GM23338 (cell line): ENCODE results near the gene MOB2. TPM values are rescaled to one million over a fixed set of nuclear protein-coding genes. Genes with fewer than 3 reads are reported as not detected.

Source experiments
- ATAC-seq: fragments of 200-7000 bp; cut with Tn5 transposase; 3 replicates; pipeline ENCODE4 v1.9.1; 2020
- DNase-seq: peaks from one replicate; pipeline ENCODE4 v3.0.0-alpha.2; 2015; ENCODE audit warnings: low spot score
- H2AFZ ChIP-seq: fragments of 200-600 bp; sonication (generic); 2 replicates; pipeline ENCODE4 v1.8.0; 2016; ENCODE audit warnings: antibody characterized with exemption, mild to moderate bottlenecking, moderate library complexity
- H3F3A ChIP-seq: fragments of 200-600 bp; sonication (generic); replicated peaks from 2 replicates; pipeline ENCODE4 v1.8.0; 2017; ENCODE audit warnings: antibody characterized with exemption, mixed run types, low read depth
- H3K27ac ChIP-seq: fragments of 200-600 bp; sonication (generic); 2 replicates; pipeline ENCODE4 v1.6.1; 2016; ENCODE audit warnings: low read depth
- H3K27me3 ChIP-seq: fragments of 200-600 bp; sonication (generic); 2 replicates; pipeline ENCODE4 v1.8.0; 2016; ENCODE audit warnings: mild to moderate bottlenecking, mixed run types, moderate library complexity; ENCODE audit not compliant: insufficient read depth
- H3K36me3 ChIP-seq: fragments of 200-600 bp; sonication (generic); 2 replicates; pipeline ENCODE4 v1.8.0; 2016; ENCODE audit warnings: mild to moderate bottlenecking; ENCODE audit not compliant: insufficient read depth
- H3K4me1 ChIP-seq: fragments of 200-600 bp; sonication (generic); 2 replicates; pipeline ENCODE4 v1.8.0; 2016; ENCODE audit warnings: mild to moderate bottlenecking, moderate library complexity; ENCODE audit not compliant: insufficient read depth
- H3K4me2 ChIP-seq: fragments of 200-600 bp; sonication (generic); 2 replicates; pipeline ENCODE4 v1.7.1; 2017; ENCODE audit warnings: mixed run types
- H3K4me3 ChIP-seq: fragments of 200-600 bp; sonication (generic); 2 replicates; pipeline ENCODE4 v1.6.1; 2016; ENCODE audit warnings: mixed run types
- H3K79me2 ChIP-seq: fragments of 200-600 bp; sonication (generic); replicated peaks from 2 replicates; pipeline ENCODE4 v1.8.0; 2017; ENCODE audit warnings: mild to moderate bottlenecking; ENCODE audit not compliant: insufficient read depth
- H3K9me2 ChIP-seq: fragments of 200-600 bp; sonication (generic); 2 replicates; pipeline ENCODE4 v1.8.0; 2017; ENCODE audit not compliant: insufficient read depth
- H4K20me1 ChIP-seq: fragments of 200-600 bp; sonication (generic); replicated peaks from 2 replicates; pipeline ENCODE4 v1.8.0; 2017; ENCODE audit warnings: mild to moderate bottlenecking; ENCODE audit not compliant: insufficient read depth
- H3K27ac Mint-ChIP-seq: 2 replicates; pipeline ENCODE4 v1.8.0; 2020; ENCODE audit warnings: inconsistent platforms, mild to moderate bottlenecking, moderate library complexity, mixed read lengths
- H3K27me3 Mint-ChIP-seq: 3 replicates; pipeline ENCODE4 v1.8.0; 2022; ENCODE audit warnings: low read depth, mild to moderate bottlenecking, moderate library complexity, mixed read lengths, inconsistent platforms; ENCODE audit not compliant: insufficient read depth, poor library complexity
- H3K36me3 Mint-ChIP-seq: 3 replicates; pipeline ENCODE4 v1.8.0; 2021; ENCODE audit warnings: low read depth, mild to moderate bottlenecking, inconsistent platforms, moderate library complexity, mixed read lengths
- H3K4me1 Mint-ChIP-seq: 3 replicates; pipeline ENCODE4 v1.8.0; 2020; ENCODE audit warnings: mild to moderate bottlenecking, inconsistent platforms, mixed read lengths
- H3K4me3 Mint-ChIP-seq: 3 replicates; pipeline ENCODE4 v1.8.0; 2021; ENCODE audit warnings: moderate library complexity, mild to moderate bottlenecking, inconsistent platforms, mixed read lengths
- H3K9me3 Mint-ChIP-seq: 3 replicates; pipeline ENCODE4 v1.8.0; 2020; ENCODE audit warnings: moderate library complexity, mild to moderate bottlenecking, inconsistent platforms, mixed read lengths
- CREB1 ChIP-seq: fragments of 250-450 bp; sonication (Bioruptor Pico); IDR thresholded peaks from 2 replicates; pipeline ENCODE4 v1.5.0; 2020; ENCODE audit warnings: low read depth, mild to moderate bottlenecking, moderate library complexity
- ETS1 ChIP-seq: IDR thresholded peaks from 2 replicates; pipeline ENCODE4 v1.6.1; 2016; ENCODE audit warnings: antibody characterized with exemption
- REST ChIP-seq: IDR thresholded peaks from one replicate; pipeline ENCODE4 v1.6.1; 2018; ENCODE audit warnings: antibody characterized with exemption; ENCODE audit not compliant: unreplicated experiment
- STAT1 ChIP-seq: IDR thresholded peaks from one replicate; pipeline ENCODE4 v1.6.1; 2016; ENCODE audit warnings: antibody characterized with exemption; ENCODE audit not compliant: unreplicated experiment
- ZNF331 ChIP-seq: fragments of 250-450 bp; sonication (Bioruptor Pico); IDR thresholded peaks from 2 replicates; pipeline ENCODE4 v1.5.0; 2020; ENCODE audit warnings: low read depth, mild to moderate bottlenecking, moderate library complexity
- polyA plus RNA-seq: library from polyadenylated mRNA; unstranded; fragments of >200 nt; fragmentation: Nextera tagmentation; extraction: Ambion mirVana; gene quantifications from 2 replicates; pipeline ENCODE4 v1.2.1, GENCODE V29; 2016
- total RNA-seq: library from RNA; depleted of rRNA; stranded (reverse); fragments of >200 nt; shearing (Covaris generic); gene quantifications from 2 replicates; pipeline ENCODE4 v1.2.3, GENCODE V29; 2014

Gene MOB2
- total and polyA plus RNA-seq, 2 experiments from 2014 or later, result 10.1 to 19.7 TPM

GRCh38 chr11:1522081-1522424 lies 35.5 kb upstream of the MOB2 start:
- no peak overlapping the region for H3K4me3 Mint-ChIP-seq
- ATAC-seq (no peak), DNase-seq (no peak)
- no peak overlapping the region for H3K27ac Mint-ChIP-seq
- Histone ChIP-seq H4K20me1 (peaks cover 3% of the 10 kb centered on the region; the same call in 1 of the 2 replicates), H3K9me2 (no peaks in the 10 kb centered on the region), H3F3A (no peaks in the 10 kb centered on the region), H3K36me3 (no peaks in the 10 kb centered on the region), H3K4me2 (no peak overlapping the region), H3K27me3 (no peaks in the 10 kb centered on the region), H3K27ac (no peak overlapping the region), H2AFZ (no peak overlapping the region), H3K79me2 (peaks cover 53% of the 10 kb centered on the region), H3K4me3 (no peak overlapping the region), H3K4me1 (no peaks in the 10 kb centered on the region)
- no peaks in the 10 kb centered on the region; the same call in 2 of the 3 replicates for H3K9me3 Mint-ChIP-seq
- H3K36me3 Mint-ChIP-seq, result no peaks in the 10 kb centered on the region
- peaks cover 11% of the 10 kb centered on the region for H3K4me1 Mint-ChIP-seq
- peaks cover 9% of the 10 kb centered on the region for H3K27me3 Mint-ChIP-seq
- no peak for TF ChIP-seq REST
- TF ChIP-seq ETS1, result no peak
- TF ChIP-seq CREB1 (CRISPR knock-in tag), result no peak
- no peak for TF ChIP-seq STAT1

GRCh38 chr11:1521382-1522080 lies 35.0 kb upstream of the MOB2 start:
- Histone ChIP-seq H3K4me2 (no peak overlapping the region), H3K27ac (no peak overlapping the region), H3F3A (no peaks in the 10 kb centered on the region), H2AFZ (no peak overlapping the region), H4K20me1 (peaks cover 3% of the 10 kb centered on the region; the same call in 1 of the 2 replicates), H3K4me3 (no peak overlapping the region), H3K27me3 (no peaks in the 10 kb centered on the region), H3K79me2 (peaks cover 50% of the 10 kb centered on the region), H3K9me2 (no peaks in the 10 kb centered on the region), H3K36me3 (no peaks in the 10 kb centered on the region), H3K4me1 (no peaks in the 10 kb centered on the region)
- Mint-ChIP-seq H3K4me3 (no peak overlapping the region), H3K9me3 (no peaks in the 10 kb centered on the region; the same call in 2 of the 3 replicates), H3K27ac (no peak overlapping the region), H3K4me1 (peaks cover 12% of the 10 kb centered on the region), H3K27me3 (peaks cover 9% of the 10 kb centered on the region), H3K36me3 (no peaks in the 10 kb centered on the region)
- ATAC-seq (no peak), DNase-seq (no peak)
- no peak for TF ChIP-seq ZNF331 (CRISPR knock-in tag)
- TF ChIP-seq ETS1, result no peak
- TF ChIP-seq STAT1, result no peak
- no peak for TF ChIP-seq REST
